NOMO-1 (cell line): Measurements from ENCODE around the gene OR4E2.
"Not testable (repeated sequence)": the region's sequence is repeated elsewhere in the genome, so short reads cannot be mapped to it uniquely, and the experiment has no call there.

Source experiments
- DNase-seq, 2 experiments: peaks; one replicate each; lab custom pipeline; 2025; ENCODE audit not compliant: unreplicated experiment in 2 of 2; lab: John Stamatoyannopoulos, UW

OR4E2 gene

GRCh38 chr14:21653331-21653885 lies at the start of gene OR4E2:
OR4E2 (plus strand) TSS chr14:21653835; CDS start chr14:21665083, 11,248 bp downstream.
- DNase-seq: no peak

GRCh38 chr14:21612324-21612723 lies 41.3 kb upstream of the OR4E2 start:
- no peak for DNase-seq

GRCh38 chr14:21614240-21614639 lies 39.4 kb upstream of the OR4E2 start:
- DNase-seq: no peak

GRCh38 chr14:21617614-21618013 lies 36.0 kb upstream of the OR4E2 start:
- no peak for DNase-seq

- no peak for DNase-seq
Measured at GRCh38 chr14:21626491-21627230, 27.0 kb upstream of the OR4E2 start.

- not testable (repeated sequence) for DNase-seq
Measured at GRCh38 chr14:21630503-21630902, 23.1 kb upstream of the OR4E2 start.

- no peak for DNase-seq
Measured at GRCh38 chr14:21631084-21631483, 22.6 kb upstream of the OR4E2 start.

- DNase-seq: no peak
Measured at GRCh38 chr14:21634840-21635239, 18.8 kb upstream of the OR4E2 start, which contains the start of gene OR10G2. OR10G2 (minus strand) TSS chr14:21634940; CDS start chr14:21634842, 98 bp downstream.

GRCh38 chr14:21642683-21643082 lies 11.0 kb upstream of the OR4E2 start:
- DNase-seq: no peak

GRCh38 chr14:21643407-21643806 lies 10.2 kb upstream of the OR4E2 start:
- DNase-seq: no peak

GRCh38 chr14:21647380-21647779 lies 6.3 kb upstream of the OR4E2 start:
- DNase-seq: no peak

- no peak for DNase-seq
Measured at GRCh38 chr14:21652209-21652808, 1.3 kb upstream of the OR4E2 start.

GRCh38 chr14:21654215-21654614 lies 580 bp downstream of the OR4E2 start:
- no peak for DNase-seq

GRCh38 chr14:21656980-21657379 lies 3.3 kb downstream of the OR4E2 start:
- DNase-seq: no peak

- no peak for DNase-seq
Measured at GRCh38 chr14:21668377-21668776, 14.7 kb downstream of the OR4E2 start.

- DNase-seq: no peak
Measured at GRCh38 chr14:21669284-21669683, 15.6 kb downstream of the OR4E2 start.

- no peak for DNase-seq
Measured at GRCh38 chr14:21671371-21671770, 17.7 kb downstream of the OR4E2 start.

GRCh38 chr14:21672116-21672515 lies 18.5 kb downstream of the OR4E2 start:
- DNase-seq: peak in 1 of 2 experiments; percentile 0

GRCh38 chr14:21673718-21674117 lies 20.1 kb downstream of the OR4E2 start, which contains the start of gene OR4E1:
OR4E1 (minus strand) TSS chr14:21673818; CDS start chr14:21670935, 2,883 bp downstream.
- DNase-seq: no peak

GRCh38 chr14:21675566-21675965 lies 21.9 kb downstream of the OR4E2 start:
- DNase-seq: no peak

GRCh38 chr14:21680072-21680471 lies 26.4 kb downstream of the OR4E2 start:
- DNase-seq: no peak

- DNase-seq: no peak
Measured at GRCh38 chr14:21686468-21686867, 32.8 kb downstream of the OR4E2 start.
